Thoracic aorta (tissue), 2 donors: ENCODE measurements around the gene STOX1. TPM values are rescaled to one million over a fixed set of nuclear protein-coding genes. Genes with fewer than 3 reads are reported as not detected.
"Not testable (repeated sequence)": the region's sequence is repeated elsewhere in the genome, so short reads cannot be mapped to it uniquely, and the experiment has no call there.

ENCODE experiments used
- ATAC-seq: fragments of 150-250 bp; one replicate; pipeline ENCODE4 v1.8.0; 2017; ENCODE audit warnings: low read depth; ENCODE audit not compliant: insufficient number of reproducible peaks, low FRiP score
- DNase-seq: peaks from one replicate; pipeline ENCODE4 v3.0.0-alpha.2; 2020; ENCODE audit warnings: low spot score
- H3K27ac ChIP-seq, 2 donors: fragments of 200-600 bp; sonication (generic); 1 replicate in 1 of 2; 2 replicates in 1 of 2; pipeline ENCODE4 v1.5.1; 2016; ENCODE audit warnings: mild to moderate bottlenecking in 2 of 2, moderate library complexity in 2 of 2
- H3K27me3 ChIP-seq: fragments of 200-600 bp; sonication (generic); replicated peaks from 2 replicates; pipeline ENCODE4 v1.6.0; 2016; ENCODE audit warnings: mild to moderate bottlenecking; ENCODE audit not compliant: insufficient read depth
- H3K36me3 ChIP-seq: fragments of 200-600 bp; sonication (generic); one replicate; pipeline ENCODE4 v1.5.1; 2016
- H3K4me1 ChIP-seq, 2 donors: fragments of 200-600 bp; sonication (generic); 1 replicate in 1 of 2; 2 replicates in 1 of 2; pipeline versions ENCODE4 v1.5.1 to v1.6.0; 2016; ENCODE audit warnings: low read depth in 2 of 2, mild to moderate bottlenecking in 1 of 2; ENCODE audit not compliant: control insufficient read depth in 1 of 2
- H3K4me3 ChIP-seq: fragments of 200-600 bp; sonication (generic); 2 replicates; pipeline ENCODE4 v1.5.1; 2016; ENCODE audit warnings: mild to moderate bottlenecking
- H3K9me3 ChIP-seq: fragments of 200-600 bp; sonication (generic); 2 replicates; pipeline ENCODE4 v1.5.1; 2016
- CTCF ChIP-seq: fragments of 200-600 bp; sonication (generic); IDR thresholded peaks from one replicate; pipeline ENCODE4 v1.5.1; 2019; ENCODE audit warnings: antibody characterized with exemption
- total RNA-seq, 2 donors: library from RNA; depleted of rRNA; stranded (reverse); fragments of >200 nt; gene quantifications; one replicate each; pipeline versions ENCODE4 v1.1.0 to v1.2.3, GENCODE V29; 2016

The STOX1 gene
- total RNA-seq, 2 donors from 2014 or later = 0.14 TPM; not detected in 1

- no peaks in the 10 kb centered on the region for H3K36me3 ChIP-seq
- H3K9me3 ChIP-seq = no peaks in the 10 kb centered on the region
- peak overlapping the region; percentile 91 for H3K4me3 ChIP-seq
- H3K27me3 ChIP-seq = no peaks in the 10 kb centered on the region
- no peak overlapping the region for H3K27ac ChIP-seq
- ATAC-seq (no peak), DNase-seq (no peak)
- no peak for TF ChIP-seq CTCF
- peaks cover 5 to 23% of the 10 kb centered on the region in 2 donors for H3K4me1 ChIP-seq
These were observed 75.1 kb downstream of the STOX1 start for GRCh38 chr10:68902382-68902781.

- no peaks in the 10 kb centered on the region for H3K27me3 ChIP-seq
- DNase-seq = no peak
- no peak for TF ChIP-seq CTCF
- H3K36me3 ChIP-seq = peaks cover 6% of the 10 kb centered on the region
- peak overlapping the region in 1 of 2 donors; percentile 19 for H3K27ac ChIP-seq
- no peaks in the 10 kb centered on the region for H3K9me3 ChIP-seq
- no peak overlapping the region for H3K4me3 ChIP-seq
- peaks cover 0 to 13% of the 10 kb centered on the region in 2 donors for H3K4me1 ChIP-seq
- no peak for ATAC-seq
These were observed 97.3 kb downstream of the STOX1 start for GRCh38 chr10:68924593-68924992.

- DNase-seq = no peak
- Histone ChIP-seq H3K27ac (no peak overlapping the region), H3K4me3 (no peak overlapping the region), H3K9me3 (no peaks in the 10 kb centered on the region), H3K27me3 (no peaks in the 10 kb centered on the region), H3K4me1 (peaks cover 0 to 13% of the 10 kb centered on the region in 2 donors), H3K36me3 (peaks cover 3% of the 10 kb centered on the region)
- no peak for TF ChIP-seq CTCF
- no peak for ATAC-seq
These were observed 98.2 kb downstream of the STOX1 start for GRCh38 chr10:68925489-68925888.

- ATAC-seq, H3K9me3 ChIP-seq, DNase-seq, H3K27ac ChIP-seq, H3K36me3 ChIP-seq, H3K4me3 ChIP-seq, H3K4me1 ChIP-seq, H3K27me3 ChIP-seq: not testable (repeated sequence)
These were observed 101.8 kb downstream of the STOX1 start for GRCh38 chr10:68929157-68929556.

- not testable (repeated sequence) for H3K36me3 ChIP-seq, H3K9me3 ChIP-seq, H3K4me3 ChIP-seq, H3K4me1 ChIP-seq, ATAC-seq, DNase-seq, H3K27ac ChIP-seq, H3K27me3 ChIP-seq
These were observed 102.6 kb downstream of the STOX1 start for GRCh38 chr10:68929888-68930287.

- H3K4me1 ChIP-seq, DNase-seq, H3K4me3 ChIP-seq, ATAC-seq, H3K9me3 ChIP-seq, H3K27ac ChIP-seq, H3K36me3 ChIP-seq, H3K27me3 ChIP-seq: not testable (repeated sequence)
These were observed 105.5 kb downstream of the STOX1 start for GRCh38 chr10:68932860-68933259.

- Histone ChIP-seq H3K4me1 (no peaks in the 10 kb centered on the region), H3K9me3 (no peaks in the 10 kb centered on the region), H3K4me3 (no peak overlapping the region), H3K27ac (no peak overlapping the region), H3K36me3 (peaks cover 15% of the 10 kb centered on the region), H3K27me3 (no peaks in the 10 kb centered on the region)
- TF ChIP-seq CTCF = no peak
- no peak for DNase-seq
- ATAC-seq = no peak
These were observed 107.7 kb downstream of the STOX1 start for GRCh38 chr10:68934994-68935393.
